D721Med (cell line): ENCODE data around the gene STH.

ENCODE experiments used
- DNase-seq: peaks from one replicate; pipeline ENCODE4 v3.0.0; 2011; ENCODE audit warnings: low spot score; ENCODE audit not compliant: insufficient read length
- FAIRE-seq: peaks from 2 replicates; lab custom pipeline; 2011; peaks lifted over from hg19 to GRCh38; lab: Jason Lieb, UNC
- TF ChIP-seq, protein P1 (sequence below): IDR thresholded peaks from 2 replicates; pipeline ENCODE4 v1.5.1; 2012; ENCODE audit warnings: mild to moderate bottlenecking, control low read depth; ENCODE audit not compliant: insufficient read depth; ENCODE audit errors: missing control alignments

The STH gene

DNA sequence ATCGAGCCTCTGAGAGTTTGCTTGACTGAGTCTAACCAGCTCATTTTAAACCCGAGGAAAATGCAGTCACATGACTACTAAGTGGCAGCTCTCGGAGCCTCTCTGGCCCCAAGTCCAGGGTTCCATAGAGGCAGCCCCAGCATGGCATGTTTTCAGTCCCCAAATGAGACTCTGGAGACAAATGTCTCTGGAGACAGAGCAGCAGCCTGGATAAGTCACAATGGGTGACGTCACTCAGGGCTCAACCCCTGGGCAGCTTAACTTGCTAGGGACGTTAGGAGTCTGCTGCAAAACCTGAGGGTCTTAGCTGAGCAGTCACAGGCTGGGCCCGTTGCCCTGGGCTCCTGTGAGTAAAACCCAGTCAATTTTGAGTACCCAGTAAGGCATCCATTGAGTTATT is 6.9 kb upstream of the STH start:
- TF ChIP-seq, protein P1, sequence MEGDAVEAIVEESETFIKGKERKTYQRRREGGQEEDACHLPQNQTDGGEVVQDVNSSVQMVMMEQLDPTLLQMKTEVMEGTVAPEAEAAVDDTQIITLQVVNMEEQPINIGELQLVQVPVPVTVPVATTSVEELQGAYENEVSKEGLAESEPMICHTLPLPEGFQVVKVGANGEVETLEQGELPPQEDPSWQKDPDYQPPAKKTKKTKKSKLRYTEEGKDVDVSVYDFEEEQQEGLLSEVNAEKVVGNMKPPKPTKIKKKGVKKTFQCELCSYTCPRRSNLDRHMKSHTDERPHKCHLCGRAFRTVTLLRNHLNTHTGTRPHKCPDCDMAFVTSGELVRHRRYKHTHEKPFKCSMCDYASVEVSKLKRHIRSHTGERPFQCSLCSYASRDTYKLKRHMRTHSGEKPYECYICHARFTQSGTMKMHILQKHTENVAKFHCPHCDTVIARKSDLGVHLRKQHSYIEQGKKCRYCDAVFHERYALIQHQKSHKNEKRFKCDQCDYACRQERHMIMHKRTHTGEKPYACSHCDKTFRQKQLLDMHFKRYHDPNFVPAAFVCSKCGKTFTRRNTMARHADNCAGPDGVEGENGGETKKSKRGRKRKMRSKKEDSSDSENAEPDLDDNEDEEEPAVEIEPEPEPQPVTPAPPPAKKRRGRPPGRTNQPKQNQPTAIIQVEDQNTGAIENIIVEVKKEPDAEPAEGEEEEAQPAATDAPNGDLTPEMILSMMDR = no peak
- FAIRE-seq (no peak), DNase-seq (no peak)

- FAIRE-seq (no peak), DNase-seq (no peak)
- TF ChIP-seq, protein P1 = no peak
Observed at GRCh38 chr17:45992904-45993303, 6.1 kb upstream of the STH start.

- no peak for FAIRE-seq
- no peak for DNase-seq
- TF ChIP-seq, protein P1 = no peak
Observed at GRCh38 chr17:45993962-45994627, 5.0 kb upstream of the STH start.

DNA sequence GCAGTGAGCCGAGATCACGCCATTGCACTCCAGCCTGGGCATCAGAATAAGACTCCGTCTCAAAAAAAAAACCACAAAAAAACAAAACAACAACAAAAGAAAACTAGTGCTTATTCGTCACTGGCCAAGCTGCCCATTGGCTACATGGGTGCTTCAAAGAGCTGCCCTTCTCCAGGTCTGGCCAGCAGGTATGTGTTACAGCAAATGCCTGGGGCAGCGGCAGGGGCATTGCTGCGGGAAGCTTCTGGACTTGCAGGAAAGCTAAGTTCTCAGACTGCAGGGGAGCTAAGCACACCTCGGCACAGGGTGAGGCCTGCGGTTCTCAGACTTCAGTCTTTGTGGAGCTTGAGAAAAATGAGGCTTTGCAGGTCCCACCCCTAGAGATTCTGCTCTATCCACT is 4.1 kb upstream of the STH start:
- no peak for FAIRE-seq
- DNase-seq = no peak
- TF ChIP-seq, protein P1 = no peak

GRCh38 chr17:45995627-45996270 is 3.3 kb upstream of the STH start:
- DNase-seq (no peak), FAIRE-seq (no peak)
- TF ChIP-seq, protein P1 = no peak

DNA sequence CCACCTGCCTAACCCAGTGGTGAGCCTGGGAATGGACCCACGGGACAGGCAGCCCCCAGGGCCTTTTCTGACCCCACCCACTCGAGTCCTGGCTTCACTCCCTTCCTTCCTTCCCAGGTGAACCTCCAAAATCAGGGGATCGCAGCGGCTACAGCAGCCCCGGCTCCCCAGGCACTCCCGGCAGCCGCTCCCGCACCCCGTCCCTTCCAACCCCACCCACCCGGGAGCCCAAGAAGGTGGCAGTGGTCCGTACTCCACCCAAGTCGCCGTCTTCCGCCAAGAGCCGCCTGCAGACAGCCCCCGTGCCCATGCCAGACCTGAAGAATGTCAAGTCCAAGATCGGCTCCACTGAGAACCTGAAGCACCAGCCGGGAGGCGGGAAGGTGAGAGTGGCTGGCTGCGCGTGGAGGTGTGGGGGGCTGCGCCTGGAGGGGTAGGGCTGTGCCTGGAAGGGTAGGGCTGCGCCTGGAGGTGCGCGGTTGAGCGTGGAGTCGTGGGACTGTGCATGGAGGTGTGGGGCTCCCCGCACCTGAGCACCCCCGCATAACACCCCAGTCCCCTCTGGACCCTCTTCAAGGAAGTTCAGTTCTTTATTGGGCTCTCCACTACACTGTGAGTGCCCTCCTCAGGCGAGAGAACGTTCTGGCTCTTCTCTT is 2.6 kb upstream of the STH start:
- TF ChIP-seq, protein P1 = no peak
- DNase-seq (no peak), FAIRE-seq (no peak)
